H1 (cell line): ENCODE measurements around the gene FAF2. TPM values are rescaled to one million over a fixed set of nuclear protein-coding genes. Genes with fewer than 3 reads are reported as not detected.
"Not testable (repeated sequence)": the region's sequence is repeated elsewhere in the genome, so short reads cannot be mapped to it uniquely, and the experiment has no call there.

ENCODE experiments used
- CTCF ChIA-PET: fragments of 300-600 bp; sonication (Branson Sonifier 250); formaldehyde crosslinking; loops from one replicate; lab custom pipeline; 2021; ENCODE audit not compliant: partially characterized antibody; lab: Charles Lee
- POLR2A ChIA-PET: fragments of 300-600 bp; sonication (Branson Sonifier 250); formaldehyde crosslinking; loops from one replicate; lab custom pipeline; 2021; ENCODE audit warnings: inconsistent platforms; ENCODE audit not compliant: partially characterized antibody; lab: Charles Lee
- DNase-seq, 2 experiments: peaks; one replicate each; pipeline versions ENCODE4 v3.0.0 to v3.0.0-alpha.2; 2010 to 2022; ENCODE audit warnings: low spot score in 2 of 2, low read depth in 1 of 2, mixed read lengths in 1 of 2
- FAIRE-seq: peaks from 2 replicates; lab custom pipeline; 2011; peaks lifted over from hg19 to GRCh38; lab: Jason Lieb, UNC
- H2AFZ ChIP-seq: 2 replicates; pipeline ENCODE4 v1.8.1; 2012; ENCODE audit warnings: low read length, inconsistent platforms
- H2AK5ac ChIP-seq: 2 replicates; pipeline ENCODE4 v1.6.1; 2013; ENCODE audit warnings: low read depth, low read length
- H2BK120ac ChIP-seq: replicated peaks from 2 replicates; pipeline ENCODE3; 2013; ENCODE audit warnings: low read depth, low read length, inconsistent platforms
- H2BK12ac ChIP-seq: 2 replicates; pipeline ENCODE4 v1.6.1; 2013; ENCODE audit warnings: low read depth, low read length
- H2BK15ac ChIP-seq: 2 replicates; pipeline ENCODE4 v1.6.1; 2013; ENCODE audit warnings: low read length
- H2BK20ac ChIP-seq: 2 replicates; pipeline ENCODE4 v1.6.1; 2013; ENCODE audit warnings: low read length
- H2BK5ac ChIP-seq: 2 replicates; pipeline ENCODE4 v1.6.1; 2013; ENCODE audit warnings: low read depth, low read length
- H3K14ac ChIP-seq: 2 replicates; pipeline ENCODE4 v1.6.1; 2013; ENCODE audit warnings: inconsistent platforms; ENCODE audit not compliant: insufficient read length
- H3K18ac ChIP-seq: 2 replicates; pipeline ENCODE4 v1.6.1; 2013; ENCODE audit warnings: low read length; ENCODE audit errors: extremely low read depth
- H3K23ac ChIP-seq: 2 replicates; pipeline ENCODE4 v1.6.1; 2013; ENCODE audit warnings: inconsistent platforms; ENCODE audit not compliant: insufficient read length
- H3K23me2 ChIP-seq: 2 replicates; pipeline ENCODE4 v1.6.1; 2013; ENCODE audit warnings: low read depth, low read length
- H3K27ac ChIP-seq: 2 replicates; pipeline ENCODE4 v1.6.1; 2011; ENCODE audit warnings: low read depth, low read length, inconsistent platforms
- H3K27me3 ChIP-seq, 4 experiments: replicated peaks in 1 of 4; 1 replicate in 1 of 4; 2 replicates in 3 of 4; pipeline versions ENCODE4 v1.6.1 to v1.8.1; 2011 to 2013; ENCODE audit warnings: low read length in 3 of 4, mild to moderate bottlenecking in 3 of 4, inconsistent platforms in 2 of 4, mixed read lengths in 2 of 4, moderate library complexity in 1 of 4; ENCODE audit not compliant: control insufficient read depth in 3 of 4, insufficient read depth in 3 of 4; ENCODE audit errors: extremely low read depth in 1 of 4
- H3K36me3 ChIP-seq, 4 experiments: 2 replicates each; pipeline versions ENCODE4 v1.6.1 to v1.8.1; 2011 to 2013; ENCODE audit warnings: mild to moderate bottlenecking in 4 of 4, low read length in 3 of 4, moderate library complexity in 2 of 4, control low read depth in 1 of 4, inconsistent platforms in 1 of 4; ENCODE audit not compliant: insufficient read depth in 4 of 4, control insufficient read depth in 2 of 4
- H3K4ac ChIP-seq: replicated peaks from 2 replicates; pipeline ENCODE3; 2013; ENCODE audit warnings: low read length, low read depth, mixed read lengths, inconsistent platforms; ENCODE audit not compliant: insufficient read length
- H3K4me1 ChIP-seq, 4 experiments: replicated peaks in 1 of 4; 1 replicate in 1 of 4; 2 replicates in 3 of 4; pipeline versions ENCODE4 v1.6.1 to v1.8.1; 2011 to 2013; ENCODE audit warnings: low read length in 3 of 4, inconsistent platforms in 2 of 4, mixed read lengths in 1 of 4; ENCODE audit not compliant: insufficient read depth in 4 of 4, control insufficient read depth in 3 of 4
- H3K4me2 ChIP-seq, 2 experiments: 2 replicates each; pipeline versions ENCODE4 v1.6.1 to v1.8.1; 2011 to 2013; ENCODE audit warnings: low read depth in 2 of 2, low read length in 2 of 2, control low read depth in 1 of 2, inconsistent platforms in 1 of 2, mild to moderate bottlenecking in 1 of 2; ENCODE audit not compliant: insufficient read depth in 1 of 2
- H3K4me3 ChIP-seq, 4 experiments: fragments of 200-600, 300-600 bp in 1 of 4; sonication (generic), shearing (Covaris generic), sonication (Bioruptor Twin) in 1 of 4; 2 replicates each; pipeline versions ENCODE4 v1.5.1 to v1.8.1; 2011 to 2016; ENCODE audit warnings: low read length in 4 of 4, low read depth in 3 of 4, control low read depth in 2 of 4, inconsistent platforms in 2 of 4, mild to moderate bottlenecking in 2 of 4, mixed read lengths in 1 of 4, moderate library complexity in 1 of 4; ENCODE audit not compliant: insufficient read depth in 2 of 4; ENCODE audit errors: extremely low read depth in 1 of 4
- H3K56ac ChIP-seq: replicated peaks from 2 replicates; pipeline ENCODE3; 2013; ENCODE audit warnings: low read depth, mild to moderate bottlenecking, mixed read lengths, low read length, inconsistent platforms; ENCODE audit not compliant: insufficient read length
- H3K79me1 ChIP-seq: 2 replicates; pipeline ENCODE4 v1.6.1; 2013; ENCODE audit warnings: low read depth, low read length, control low read depth
- H3K79me2 ChIP-seq, 2 experiments: 2 replicates each; pipeline versions ENCODE4 v1.6.1 to v1.8.1; 2012 to 2013; ENCODE audit warnings: low read length in 2 of 2, mild to moderate bottlenecking in 2 of 2, inconsistent platforms in 1 of 2; ENCODE audit not compliant: insufficient read depth in 2 of 2, control insufficient read depth in 1 of 2
- H3K9ac ChIP-seq, 4 experiments: replicated peaks in 1 of 4; 1 replicate in 1 of 4; 2 replicates in 3 of 4; pipeline versions ENCODE4 v1.6.1 to v1.8.1; 2011 to 2013; ENCODE audit warnings: low read depth in 3 of 4, low read length in 3 of 4, control low read depth in 2 of 4, mild to moderate bottlenecking in 2 of 4, moderate library complexity in 2 of 4, inconsistent platforms in 1 of 4; ENCODE audit errors: extremely low read depth in 1 of 4
- H3K9me3 ChIP-seq, 2 experiments: 2 replicates each; pipeline versions ENCODE4 v1.6.1 to v1.8.1; 2012 to 2013; ENCODE audit warnings: mild to moderate bottlenecking in 2 of 2, moderate library complexity in 2 of 2, control low read depth in 1 of 2, inconsistent platforms in 1 of 2, low read depth in 1 of 2, low read length in 1 of 2, mixed read lengths in 1 of 2; ENCODE audit not compliant: insufficient read depth in 2 of 2
- H4K20me1 ChIP-seq, 2 experiments: replicated peaks in 1 of 2; 2 replicates each; pipeline versions ENCODE3 to v1.8.1; 2011 to 2013; ENCODE audit warnings: inconsistent platforms in 2 of 2, low read length in 2 of 2, mild to moderate bottlenecking in 1 of 2; ENCODE audit not compliant: insufficient read depth in 2 of 2, control insufficient read depth in 1 of 2
- H4K5ac ChIP-seq: 2 replicates; pipeline ENCODE4 v1.6.1; 2013; ENCODE audit warnings: low read length, low read depth, mixed read lengths, inconsistent platforms; ENCODE audit not compliant: insufficient read length
- H4K8ac ChIP-seq: 2 replicates; pipeline ENCODE4 v1.8.0; 2013; ENCODE audit warnings: mild to moderate bottlenecking, moderate library complexity, low read length, inconsistent platforms; ENCODE audit not compliant: insufficient read depth; ENCODE audit errors: extremely low read depth
- H4K91ac ChIP-seq: replicated peaks from 2 replicates; pipeline ENCODE3; 2013; ENCODE audit warnings: low read length, mixed read lengths, inconsistent platforms; ENCODE audit not compliant: insufficient read length
- EP300 ChIP-seq, 2 experiments: IDR thresholded peaks; 1 replicate in 1 of 2; 2 replicates in 1 of 2; pipeline ENCODE4 v1.6.1; 2011 to 2012; ENCODE audit warnings: low read depth in 2 of 2, low read length in 2 of 2, mild to moderate bottlenecking in 2 of 2, borderline replicate concordance in 1 of 2, inconsistent platforms in 1 of 2, moderate library complexity in 1 of 2
- WGBS, 2 experiments: shearing (Covaris generic) in 1 of 2; methylation state at CpG; one replicate each; pipeline versions ENCODE4 v1.1.6 to v1.1.7; 2013 to 2015; ENCODE audit warnings: low lambda C conversion rate in 2 of 2, mixed read lengths in 2 of 2, inconsistent platforms in 1 of 2, low coverage in 1 of 2, missing lambda C conversion rate in 1 of 2; ENCODE audit not compliant: insufficient replicate concordance in 2 of 2, insufficient coverage in 1 of 2, insufficient read length in 1 of 2; ENCODE audit errors: extremely low coverage in 1 of 2, missing lambda C conversion rate in 1 of 2; 5-methylcytosine and 5-hydroxymethylcytosine counted together
- polyA plus RNA-seq, 7 experiments: library from polyadenylated mRNA; depleted of rRNA in 3 of 7; stranded (reverse) in 5 of 7; unstranded in 2 of 7; fragments of >200 nt in 5 of 7; fragments of 200-250 nt in 2 of 7; gene quantifications; 1 replicate in 5 of 7; 2 replicates in 1 of 7; 4 replicates in 1 of 7; pipeline versions ENCODE4 v1.2.1 to v1.2.3, GENCODE V29; 2011 to 2013; ENCODE audit warnings: missing spikeins in 2 of 7, mixed read lengths in 2 of 7
- total RNA-seq: library from RNA; stranded (reverse); fragmentation: NEBNext Ultra II Directional; extraction: Animal tissue kit (Norgen Biotek cat#: 25700); gene quantifications from 2 replicates; pipeline ENCODE4 v1.2.1, GENCODE V29; 2021

The FAF2 gene
- total and polyA plus RNA-seq, 2 of the 8 experiments (the other 6 are each of a cell fraction or from before 2014, with no cell fraction given), result 20.8 to 35.8 TPM

DNA sequence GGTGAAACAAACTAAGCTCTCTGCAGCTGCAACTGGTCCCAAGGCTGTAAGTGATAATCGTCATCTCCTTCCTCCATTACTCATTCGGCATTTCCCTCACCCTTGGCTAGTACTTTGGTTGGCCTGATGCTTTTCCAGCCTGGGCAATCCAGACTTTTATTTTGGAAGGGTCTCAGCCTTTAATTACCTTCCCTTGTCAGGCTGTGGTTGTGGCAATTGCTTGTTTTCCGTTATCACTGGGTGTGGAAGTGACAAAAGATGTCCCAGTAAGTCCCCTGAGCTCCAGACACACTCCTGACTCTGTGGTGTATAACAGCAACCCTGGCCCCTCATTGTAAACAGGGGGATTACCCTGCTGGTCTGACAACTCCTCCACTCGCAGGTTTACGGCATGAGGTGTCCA, 6.3 kb upstream of the FAF2 start (continued):
- no peak for TF ChIP-seq EP300 (IDR thresholded peaks at IDR 0.05; ENCODE audit: borderline replicate concordance in 1 of 2, low read depth in 2 of 2, low read length in 2 of 2)
- TF ChIP-seq, all 59 proteins: peak for 0

DNA sequence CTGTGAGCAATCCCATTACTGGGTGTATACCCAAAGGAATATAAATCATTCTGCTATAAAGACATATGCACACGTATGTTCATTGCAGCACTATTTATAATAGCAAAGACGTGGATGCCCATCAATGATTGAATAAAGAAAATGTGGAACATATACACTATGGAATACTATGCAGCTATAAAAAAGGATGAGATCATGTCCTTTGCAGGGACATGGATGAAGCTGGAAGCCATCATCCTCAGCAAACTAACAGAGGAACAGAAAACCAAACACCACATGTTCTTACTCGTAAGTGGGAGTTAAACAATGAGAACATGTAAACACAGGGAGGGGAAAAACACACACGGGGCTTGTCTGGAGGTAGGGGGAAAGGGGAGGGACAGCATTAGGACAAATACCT, 5.3 kb upstream of the FAF2 start:
- H2BK120ac ChIP-seq, H3K79me2 ChIP-seq, H3K23ac ChIP-seq, H3K23me2 ChIP-seq, H3K4me1 ChIP-seq, H4K8ac ChIP-seq, H3K27ac ChIP-seq, H3K14ac ChIP-seq, H3K9me3 ChIP-seq, H4K91ac ChIP-seq, H2BK20ac ChIP-seq, H3K9ac ChIP-seq, H2AK5ac ChIP-seq, FAIRE-seq, H2BK5ac ChIP-seq, H3K79me1 ChIP-seq, H3K56ac ChIP-seq, H4K5ac ChIP-seq, H3K4me2 ChIP-seq, H2AFZ ChIP-seq, H4K20me1 ChIP-seq, H2BK12ac ChIP-seq, H3K36me3 ChIP-seq, H2BK15ac ChIP-seq, H3K27me3 ChIP-seq, H3K4ac ChIP-seq, DNase-seq, H3K4me3 ChIP-seq, H3K18ac ChIP-seq: not testable (repeated sequence)
- 92% methylated on average over 4 of the region's 4 CpGs; no CpG with 5 or more reads in 1 of the 2 experiments for WGBS, 2 experiments
- ChIA-PET POLR2A (interaction anchor here (2.8 kb wide), 1 partner anchor 93 kb away, joined by 7 read pairs; no protein-coding TSS in a partner anchor), CTCF (interaction anchor here (0.9 to 1.0 kb wide), 3 partner anchors 37 to 96 kb away, joined by 3 to 5 read pairs (median 3); no protein-coding TSS in a partner anchor)
